Activated T-cell treated with anti-CD3 and anti-CD28 coated beads, Interleukin-2, amount 50 U/mL, for 72 hours (primary cell): ENCODE results near the gene TTC7B. TPM values are rescaled to one million over a fixed set of nuclear protein-coding genes. Genes with fewer than 3 reads are reported as not detected.
"Not testable (repeated sequence)": the region's sequence is repeated elsewhere in the genome, so short reads cannot be mapped to it uniquely, and the experiment has no call there.

Source experiments
- ATAC-seq, 2 donors: fragments of 150-1000 bp; cut with Tn5 transposase; replicated peaks in 1 of 2; 2 replicates each; pipeline ENCODE4 v1.10.0; 2021; ENCODE audit warnings: moderate library complexity in 2 of 2, mild to moderate bottlenecking in 1 of 2
- DNase-seq, 2 donors: peaks; one replicate each; pipeline ENCODE4 v3.0.0; 2021 to 2022; ENCODE audit warnings: mixed read lengths in 1 of 2
- H3K27ac Mint-ChIP-seq: one replicate; pipeline ENCODE4 v1.8.0; 2022; ENCODE audit warnings: mild to moderate bottlenecking, moderate library complexity, mixed read lengths
- H3K27me3 Mint-ChIP-seq: one replicate; pipeline ENCODE4 v1.8.0; 2022; ENCODE audit warnings: low read depth, mixed read lengths
- H3K36me3 Mint-ChIP-seq, 2 donors: one replicate each; pipeline ENCODE4 v1.8.0; 2022; ENCODE audit warnings: mixed read lengths in 2 of 2, mild to moderate bottlenecking in 1 of 2; ENCODE audit not compliant: insufficient read depth in 2 of 2
- H3K4me1 Mint-ChIP-seq: one replicate; pipeline ENCODE4 v1.8.0; 2022; ENCODE audit warnings: low read depth, mixed read lengths
- H3K4me3 Mint-ChIP-seq, 2 donors: one replicate each; pipeline ENCODE4 v1.8.0; 2022; ENCODE audit warnings: mild to moderate bottlenecking in 2 of 2, mixed read lengths in 2 of 2, moderate library complexity in 2 of 2
- H3K9me3 Mint-ChIP-seq, 2 donors: one replicate each; pipeline ENCODE4 v1.8.0; 2022; ENCODE audit warnings: mixed read lengths in 2 of 2
- total RNA-seq, 2 donors: library from RNA; stranded (reverse); gene quantifications; one replicate each; pipeline ENCODE4 v1.2.3, GENCODE V29; 2022

TTC7B gene
- total RNA-seq, 2 donors from 2014 or later = 9.2 to 10.7 TPM

GRCh38 chr14:90827919-90828610, 11.8 kb upstream of the TTC7B start:
- Mint-ChIP-seq H3K4me1 (peaks cover 23% of the 10 kb centered on the region), H3K36me3 (peaks cover 8 to 13% of the 10 kb centered on the region in 2 donors), H3K9me3 (peaks cover 8 to 9% of the 10 kb centered on the region in 2 donors), H3K27ac (peak overlapping the region; percentile 98), H3K27me3 (no peaks in the 10 kb centered on the region), H3K4me3 (peak overlapping the region; percentile 80 to 90)
- DNase-seq (peak; percentile 93 to 98), ATAC-seq (peak; percentile 97 to 98)

- DNase-seq, ATAC-seq, H3K4me3 Mint-ChIP-seq, H3K27me3 Mint-ChIP-seq, H3K27ac Mint-ChIP-seq, H3K9me3 Mint-ChIP-seq: not testable (repeated sequence)
- Mint-ChIP-seq H3K36me3 (peaks cover 7 to 16% of the 10 kb centered on the region in 2 donors), H3K4me1 (peaks cover 24% of the 10 kb centered on the region)
Measured at GRCh38 chr14:90823542-90823941, 7.3 kb upstream of the TTC7B start.

- peaks cover 7 to 16% of the 10 kb centered on the region in 2 donors for H3K36me3 Mint-ChIP-seq
- DNase-seq (peak; percentile 86 to 90), ATAC-seq (peak; percentile 94 to 96)
- peaks cover 8 to 9% of the 10 kb centered on the region in 2 donors for H3K9me3 Mint-ChIP-seq
- no peak overlapping the region for H3K4me3 Mint-ChIP-seq
- H3K27ac Mint-ChIP-seq = no peak overlapping the region
- peaks cover 10% of the 10 kb centered on the region for H3K27me3 Mint-ChIP-seq
- peaks cover 15% of the 10 kb centered on the region for H3K4me1 Mint-ChIP-seq
Measured at GRCh38 chr14:90820958-90821357, 4.7 kb upstream of the TTC7B start.

GRCh38 chr14:90819734-90820393, 3.6 kb upstream of the TTC7B start:
- peaks cover 19% of the 10 kb centered on the region for H3K27me3 Mint-ChIP-seq
- H3K9me3 Mint-ChIP-seq = peaks cover 7 to 9% of the 10 kb centered on the region in 2 donors
- peaks cover 20% of the 10 kb centered on the region for H3K4me1 Mint-ChIP-seq
- no peak overlapping the region for H3K27ac Mint-ChIP-seq
- DNase-seq (no peak), ATAC-seq (no peak)
- H3K36me3 Mint-ChIP-seq = peaks cover 5 to 13% of the 10 kb centered on the region in 2 donors
- H3K4me3 Mint-ChIP-seq = no peak overlapping the region

- peaks cover under 1 to 3% of the 10 kb centered on the region in 2 donors for H3K9me3 Mint-ChIP-seq
- no peak overlapping the region for H3K4me3 Mint-ChIP-seq
- ATAC-seq = no peak
- H3K27me3 Mint-ChIP-seq = peaks cover 21% of the 10 kb centered on the region
- peaks cover 20% of the 10 kb centered on the region for H3K4me1 Mint-ChIP-seq
- no peak for DNase-seq
- H3K36me3 Mint-ChIP-seq = peaks cover 0 to 3% of the 10 kb centered on the region in 2 donors
- H3K27ac Mint-ChIP-seq = no peak overlapping the region
Measured at GRCh38 chr14:90818715-90819114, 2.5 kb upstream of the TTC7B start.

GRCh38 chr14:90816681-90817436, 629 bp upstream of the TTC7B start:
- Mint-ChIP-seq H3K36me3 (no peaks in the 10 kb centered on the region), H3K9me3 (no peaks in the 10 kb centered on the region), H3K27ac (no peak overlapping the region), H3K27me3 (peaks cover 21% of the 10 kb centered on the region), H3K4me1 (peaks cover 20% of the 10 kb centered on the region), H3K4me3 (peak overlapping the region; percentile 26 to 69)
- ATAC-seq (no peak), DNase-seq (no peak)

- ATAC-seq = no peak
- no peaks in the 10 kb centered on the region for H3K9me3 Mint-ChIP-seq
- H3K27me3 Mint-ChIP-seq = peaks cover 21% of the 10 kb centered on the region
- no peaks in the 10 kb centered on the region for H3K36me3 Mint-ChIP-seq
- H3K4me3 Mint-ChIP-seq = peak overlapping the region; percentile 53 to 79
- no peak overlapping the region for H3K27ac Mint-ChIP-seq
- H3K4me1 Mint-ChIP-seq = peaks cover 6% of the 10 kb centered on the region
- DNase-seq = no peak
Measured at GRCh38 chr14:90815572-90815821, 733 bp downstream of the TTC7B start.

- H3K4me3 Mint-ChIP-seq = peak overlapping the region; percentile 53 to 79
- no peak overlapping the region for H3K27ac Mint-ChIP-seq
- H3K4me1 Mint-ChIP-seq = peaks cover 5% of the 10 kb centered on the region
Measured at GRCh38 chr14:90814806-90815571, 1.2 kb downstream of the TTC7B start.

GRCh38 chr14:90813442-90813841, 2.8 kb downstream of the TTC7B start:
- ATAC-seq = no peak
- Mint-ChIP-seq H3K36me3 (no peaks in the 10 kb centered on the region), H3K9me3 (no peaks in the 10 kb centered on the region), H3K4me1 (peaks cover 5% of the 10 kb centered on the region), H3K4me3 (no peak overlapping the region), H3K27ac (no peak overlapping the region), H3K27me3 (peaks cover 21% of the 10 kb centered on the region)
- DNase-seq = no peak

More at GRCh38 chr14:90814806-90815571, 1.2 kb downstream of the TTC7B start:
- Mint-ChIP-seq H3K36me3 (no peaks in the 10 kb centered on the region), H3K9me3 (no peaks in the 10 kb centered on the region), H3K27me3 (peaks cover 21% of the 10 kb centered on the region)
- ATAC-seq (no peak), DNase-seq (no peak)

GRCh38 chr14:90812109-90812508, 4.1 kb downstream of the TTC7B start:
- H3K27me3 Mint-ChIP-seq = peaks cover 13% of the 10 kb centered on the region
- no peak for DNase-seq
- peaks cover 5% of the 10 kb centered on the region for H3K4me1 Mint-ChIP-seq
- H3K27ac Mint-ChIP-seq = no peak overlapping the region
- H3K9me3 Mint-ChIP-seq = no peaks in the 10 kb centered on the region
- no peaks in the 10 kb centered on the region for H3K36me3 Mint-ChIP-seq
- no peak overlapping the region for H3K4me3 Mint-ChIP-seq
- ATAC-seq = no peak

- no peaks in the 10 kb centered on the region for H3K36me3 Mint-ChIP-seq
- ATAC-seq = no peak
- no peak overlapping the region for H3K27ac Mint-ChIP-seq
- no peaks in the 10 kb centered on the region for H3K9me3 Mint-ChIP-seq
- peaks cover 5% of the 10 kb centered on the region for H3K4me1 Mint-ChIP-seq
- DNase-seq = no peak
- H3K4me3 Mint-ChIP-seq = no peak overlapping the region
- peaks cover 11% of the 10 kb centered on the region for H3K27me3 Mint-ChIP-seq
Measured at GRCh38 chr14:90811641-90812040, 4.6 kb downstream of the TTC7B start.

GRCh38 chr14:90810806-90811205, 5.4 kb downstream of the TTC7B start:
- ATAC-seq = no peak
- H3K4me3 Mint-ChIP-seq = no peak overlapping the region
- H3K9me3 Mint-ChIP-seq = no peaks in the 10 kb centered on the region
- H3K27ac Mint-ChIP-seq = no peak overlapping the region
- peaks cover 5% of the 10 kb centered on the region for H3K4me1 Mint-ChIP-seq
- DNase-seq = no peak
- no peaks in the 10 kb centered on the region for H3K36me3 Mint-ChIP-seq
- peaks cover 11% of the 10 kb centered on the region for H3K27me3 Mint-ChIP-seq
